ENCODE results near the gene HOOK2. TPM values are rescaled to one million over a fixed set of nuclear protein-coding genes. Genes with fewer than 3 reads are reported as not detected.

Gene HOOK2
- total and polyA plus RNA-seq, 2 of the 13 experiments (the other 11 are each of a cell fraction or from before 2014, with no cell fraction given) = 9.2 to 12.9 TPM

DNA sequence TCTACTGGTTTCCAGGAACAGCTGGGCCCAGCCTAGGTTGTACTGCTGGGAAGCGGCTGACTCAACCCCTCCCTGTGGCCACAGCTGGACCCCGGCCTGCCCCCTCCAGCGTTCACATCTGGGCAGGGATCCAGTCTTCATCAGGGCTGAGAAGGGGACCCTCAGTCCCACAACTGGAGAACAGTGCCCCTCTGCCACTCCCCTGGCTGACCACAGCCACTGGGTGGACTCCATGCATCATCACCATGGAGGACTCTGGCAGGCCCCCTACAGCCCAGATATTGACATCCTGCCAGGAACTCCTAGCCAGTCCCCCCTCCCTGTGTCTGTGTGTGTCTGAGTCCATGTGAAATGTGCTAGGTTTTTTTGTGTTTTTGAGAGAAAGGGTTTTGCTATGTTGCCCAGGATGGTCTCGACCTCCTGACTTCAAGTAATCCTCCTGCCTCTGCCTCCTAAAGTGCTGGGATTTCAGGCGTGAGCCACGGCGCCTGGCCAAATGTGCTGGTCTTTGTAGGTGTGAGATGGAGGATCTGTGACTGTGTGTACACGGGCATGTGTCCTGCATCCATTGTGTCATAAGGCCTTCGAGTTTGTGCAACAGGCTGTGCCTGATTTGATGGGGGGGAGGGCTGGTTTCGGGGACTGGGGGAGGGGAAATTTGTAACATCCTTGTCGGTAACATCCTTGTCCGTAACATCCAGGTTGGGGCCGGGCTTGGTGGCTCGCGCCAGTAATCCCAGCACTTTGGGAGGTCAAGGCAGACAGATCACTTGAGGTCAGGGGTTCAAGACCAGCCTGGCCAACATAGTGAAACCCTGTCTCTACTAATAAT is 4.0 kb upstream of the HOOK2 start (continued):
- TF ChIP-seq, protein P1, sequence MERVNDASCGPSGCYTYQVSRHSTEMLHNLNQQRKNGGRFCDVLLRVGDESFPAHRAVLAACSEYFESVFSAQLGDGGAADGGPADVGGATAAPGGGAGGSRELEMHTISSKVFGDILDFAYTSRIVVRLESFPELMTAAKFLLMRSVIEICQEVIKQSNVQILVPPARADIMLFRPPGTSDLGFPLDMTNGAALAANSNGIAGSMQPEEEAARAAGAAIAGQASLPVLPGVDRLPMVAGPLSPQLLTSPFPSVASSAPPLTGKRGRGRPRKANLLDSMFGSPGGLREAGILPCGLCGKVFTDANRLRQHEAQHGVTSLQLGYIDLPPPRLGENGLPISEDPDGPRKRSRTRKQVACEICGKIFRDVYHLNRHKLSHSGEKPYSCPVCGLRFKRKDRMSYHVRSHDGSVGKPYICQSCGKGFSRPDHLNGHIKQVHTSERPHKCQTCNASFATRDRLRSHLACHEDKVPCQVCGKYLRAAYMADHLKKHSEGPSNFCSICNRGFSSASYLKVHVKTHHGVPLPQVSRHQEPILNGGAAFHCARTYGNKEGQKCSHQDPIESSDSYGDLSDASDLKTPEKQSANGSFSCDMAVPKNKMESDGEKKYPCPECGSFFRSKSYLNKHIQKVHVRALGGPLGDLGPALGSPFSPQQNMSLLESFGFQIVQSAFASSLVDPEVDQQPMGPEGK (CRISPR knock-in tag; IDR thresholded peaks at IDR 0.05) = peak; percentile 71
- TF ChIP-seq ZBTB7B (CRISPR knock-in tag; IDR thresholded peaks at IDR 0.05) (peak; percentile 51; the same call in 1 of the 2 replicates), ZNF10 (CRISPR knock-in tag; IDR thresholded peaks at IDR 0.05; ENCODE audit: borderline replicate concordance, low read depth) (no peak), THAP8 (CRISPR knock-in tag; IDR thresholded peaks at IDR 0.05; ENCODE audit: borderline replicate concordance) (no peak), RBAK (CRISPR knock-in tag; IDR thresholded peaks at IDR 0.05) (no peak), IKZF4 (CRISPR knock-in tag; IDR thresholded peaks at IDR 0.05; ENCODE audit: borderline replicate concordance, low read depth, not compliant biosample characterization) (no peak), RBM22 (optimal IDR thresholded peaks at IDR 0.05; ENCODE audit: low read length) (no peak), TAF1 (CRISPR knock-in tag; IDR thresholded peaks at IDR 0.05) (no peak), ZNF615 (CRISPR knock-in tag; IDR thresholded peaks at IDR 0.05; ENCODE audit: borderline replicate concordance) (no peak), ZNF331 (CRISPR knock-in tag; IDR thresholded peaks at IDR 0.05) (no peak), PAWR (CRISPR knock-in tag; IDR thresholded peaks at IDR 0.05; ENCODE audit: borderline replicate concordance) (no peak), MLXIP (CRISPR knock-in tag; IDR thresholded peaks at IDR 0.05; ENCODE audit: borderline replicate concordance) (no peak), RXRA (CRISPR knock-in tag; IDR thresholded peaks at IDR 0.05) (no peak), EP300 (IDR thresholded peaks at IDR 0.05; ENCODE audit: low read depth in 2 of 2, low read length in 2 of 2) (no peak), EP300 (CRISPR knock-in tag; IDR thresholded peaks at IDR 0.05; ENCODE audit: borderline replicate concordance) (0 out of 2 replicates have a peak, but pooled peaks have one; percentile 22), CCDC6 (CRISPR knock-in tag; IDR thresholded peaks at IDR 0.05) (no peak)
- TF ChIP-seq, protein P2, sequence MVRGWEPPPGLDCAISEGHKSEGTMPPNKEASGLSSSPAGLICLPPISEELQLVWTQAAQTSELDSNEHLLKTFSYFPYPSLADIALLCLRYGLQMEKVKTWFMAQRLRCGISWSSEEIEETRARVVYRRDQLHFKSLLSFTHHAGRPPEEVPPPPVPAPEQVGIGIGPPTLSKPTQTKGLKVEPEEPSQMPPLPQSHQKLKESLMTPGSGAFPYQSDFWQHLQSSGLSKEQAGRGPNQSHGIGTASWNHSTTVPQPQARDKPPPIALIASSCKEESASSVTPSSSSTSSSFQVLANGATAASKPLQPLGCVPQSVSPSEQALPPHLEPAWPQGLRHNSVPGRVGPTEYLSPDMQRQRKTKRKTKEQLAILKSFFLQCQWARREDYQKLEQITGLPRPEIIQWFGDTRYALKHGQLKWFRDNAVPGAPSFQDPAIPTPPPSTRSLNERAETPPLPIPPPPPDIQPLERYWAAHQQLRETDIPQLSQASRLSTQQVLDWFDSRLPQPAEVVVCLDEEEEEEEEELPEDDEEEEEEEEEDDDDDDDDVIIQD (CRISPR knock-in tag; IDR thresholded peaks at IDR 0.05; ENCODE audit: low read depth) = no peak
- TF ChIP-seq, protein P3, sequence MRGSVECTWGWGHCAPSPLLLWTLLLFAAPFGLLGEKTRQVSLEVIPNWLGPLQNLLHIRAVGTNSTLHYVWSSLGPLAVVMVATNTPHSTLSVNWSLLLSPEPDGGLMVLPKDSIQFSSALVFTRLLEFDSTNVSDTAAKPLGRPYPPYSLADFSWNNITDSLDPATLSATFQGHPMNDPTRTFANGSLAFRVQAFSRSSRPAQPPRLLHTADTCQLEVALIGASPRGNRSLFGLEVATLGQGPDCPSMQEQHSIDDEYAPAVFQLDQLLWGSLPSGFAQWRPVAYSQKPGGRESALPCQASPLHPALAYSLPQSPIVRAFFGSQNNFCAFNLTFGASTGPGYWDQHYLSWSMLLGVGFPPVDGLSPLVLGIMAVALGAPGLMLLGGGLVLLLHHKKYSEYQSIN (CRISPR knock-in tag; IDR thresholded peaks at IDR 0.05; ENCODE audit: borderline replicate concordance) = no peak

Data from HepG2 (cell line).